Adrenal gland (tissue), 12 donors: Measurements from ENCODE around the gene DRD5. TPM values are rescaled to one million over a fixed set of nuclear protein-coding genes. Genes with fewer than 3 reads are reported as not detected.

Source experiments
- DNase-seq, 7 donors: peaks; one replicate each; pipeline ENCODE4 v3.0.0-alpha.2; 2019 to 2020
- H3K27ac ChIP-seq, 5 donors: fragments of 200-600 bp; sonication (generic) in 4 of 5; 1 replicate in 3 of 5; 2 replicates in 2 of 5; pipeline versions ENCODE4 v1.5.1 to v1.8.0; 2016 to 2020; ENCODE audit warnings: mild to moderate bottlenecking in 1 of 5
- H3K27me3 ChIP-seq: fragments of 200-600 bp; 2 replicates; pipeline ENCODE4 v1.8.0; 2021
- H3K36me3 ChIP-seq, 2 donors: fragments of 200-600 bp; replicated peaks in 1 of 2; 1 replicate in 1 of 2; 2 replicates in 1 of 2; pipeline versions ENCODE4 v1.5.1 to v1.8.0; 2018 to 2022
- H3K4me1 ChIP-seq, 2 donors: fragments of 200-600 bp; replicated peaks in 1 of 2; 1 replicate in 1 of 2; 2 replicates in 1 of 2; pipeline versions ENCODE4 v1.5.1 to v1.8.0; 2018 to 2021
- H3K4me3 ChIP-seq, 4 donors: fragments of 200-600 bp; sonication (generic) in 3 of 4; one replicate each; pipeline ENCODE4 v1.5.1; 2016 to 2018
- H3K9me3 ChIP-seq, 3 donors: fragments of 200-600 bp; sonication (generic) in 1 of 3; replicated peaks in 1 of 3; 1 replicate in 2 of 3; 2 replicates in 1 of 3; pipeline versions ENCODE4 v1.5.1 to v1.8.0; 2016 to 2021
- CTCF ChIP-seq, 6 experiments: fragments of 450-650 bp in 4 of 6; fragments of 200-600 bp in 2 of 6; sonication (generic) in 1 of 6; IDR thresholded peaks; 1 replicate in 5 of 6; 2 replicates in 1 of 6; pipeline versions ENCODE4 v1.5.1 to v1.8.0; 2016 to 2021; ENCODE audit warnings: antibody characterized with exemption in 6 of 6, mild to moderate bottlenecking in 2 of 6, moderate library complexity in 1 of 6
- POLR2A ChIP-seq, 2 donors: fragments of 450-650 bp; IDR thresholded peaks; one replicate each; pipeline ENCODE4 v1.6.1; 2017; ENCODE audit warnings: antibody characterized with exemption in 2 of 2, mild to moderate bottlenecking in 2 of 2, moderate library complexity in 1 of 2
- WGBS, 4 donors: extraction: QIAGEN DNeasy Blood & Tissue Kit in 2 of 4; methylation state at CpG; one replicate each; pipeline versions ENCODE4 v1.1.5 to v1.1.7; 2013 to 2017; 5-methylcytosine and 5-hydroxymethylcytosine counted together
- intact Hi-C, 2 donors: fragments of 100-400 bp; cut with DNase I; formaldehyde crosslinking; loops; one replicate each; pipeline versions ENCODE4 v1.14.1 to v1.15.0; 2022 to 2023
- polyA plus RNA-seq, 3 donors: library from polyadenylated mRNA; stranded (reverse); fragments of 200-250 nt in 2 of 3; fragments of 350-450 nt in 1 of 3; fragmentation: Illumina TruSeq in 1 of 3; extraction: RNeasy Lipid Tissue Mini Kit (QIAGEN cat#74804) in 1 of 3; gene quantifications; one replicate each; pipeline ENCODE4 v1.2.3, GENCODE V29; 2013 to 2014
- total RNA-seq, 9 donors: library from RNA; depleted of rRNA in 4 of 9; stranded (reverse); fragments of >200 nt in 4 of 9; fragments of 120-200 nt in 1 of 9; fragmentation: NEBNext Ultra II Directional in 1 of 9; extraction: Animal tissue kit (Norgen Biotek cat#: 25700) in 1 of 9; gene quantifications; one replicate each; pipeline versions ENCODE4 v1.1.0 to v1.2.4, GENCODE V29; 2013 to 2023
- donor health status: healthy with polysubstance abuse.
- donor health status: Bipolar disorder and iron deficiency.
- donor health status: DM: yes; HTN: yes; CAD: no.
- donor health status: DM: no; HTN: no; CAD: no.
- donor health status: DM: no; HTN: no; CAD: no.
- donor health status: DM: yes; HTN: yes; CAD: no.

Gene DRD5
- total and polyA plus RNA-seq, 12 donors: 0.11 TPM; not detected in 11

- Histone ChIP-seq H3K27me3 (no peaks in the 10 kb centered on the region), H3K27ac (no peak overlapping the region), H3K36me3 (no peaks in the 10 kb centered on the region), H3K9me3 (no peaks in the 10 kb centered on the region), H3K4me3 (no peak overlapping the region), H3K4me1 (no peaks in the 10 kb centered on the region)
- 92 to 96% (median 94%) methylated on average over 3 of the region's 3 CpGs for whole genome bisulfite sequencing, 4 donors
- intact Hi-C loops: no loop called here
- no peak for TF ChIP-seq CTCF (IDR thresholded peaks at IDR 0.05)
- no peak for DNase-seq
Observed at GRCh38 chr4:9816285-9816684, 34.9 kb downstream of the DRD5 start.

GRCh38 chr4:9820343-9820742, 38.9 kb downstream of the DRD5 start:
- Histone ChIP-seq H3K27me3 (no peaks in the 10 kb centered on the region), H3K9me3 (no peaks in the 10 kb centered on the region), H3K27ac (no peak overlapping the region), H3K36me3 (no peaks in the 10 kb centered on the region), H3K4me3 (no peak overlapping the region), H3K4me1 (no peaks in the 10 kb centered on the region)
- intact Hi-C loops: no loop called here
- TF ChIP-seq CTCF (IDR thresholded peaks at IDR 0.05) (no peak), POLR2A (IDR thresholded peaks at IDR 0.05) (no peak)
- WGBS, 4 donors: 74 to 85% (median 75%) methylated on average over 5 of the region's 5 CpGs
- no peak for DNase-seq

GRCh38 chr4:9825049-9825448, 43.6 kb downstream of the DRD5 start:
- intact Hi-C loops: no loop called here
- Histone ChIP-seq H3K27me3 (no peaks in the 10 kb centered on the region), H3K4me1 (peaks cover 7 to 9% of the 10 kb centered on the region in 2 donors), H3K4me3 (no peak overlapping the region), H3K27ac (no peak overlapping the region), H3K36me3 (no peaks in the 10 kb centered on the region), H3K9me3 (no peaks in the 10 kb centered on the region)
- WGBS, 4 donors: 79 to 92% (median 85%) methylated on average over 3 of the region's 3 CpGs
- no peak for DNase-seq
- TF ChIP-seq CTCF (IDR thresholded peaks at IDR 0.05) (no peak), POLR2A (IDR thresholded peaks at IDR 0.05) (no peak)

- no peak overlapping the region for H3K27ac ChIP-seq
- H3K4me3 ChIP-seq: no peak overlapping the region
- DNase-seq: no peak
- no peaks in the 10 kb centered on the region for H3K27me3 ChIP-seq
- intact Hi-C loops: no loop called here
- TF ChIP-seq CTCF (IDR thresholded peaks at IDR 0.05): no peak
- no peak for TF ChIP-seq POLR2A (IDR thresholded peaks at IDR 0.05)
- no peaks in the 10 kb centered on the region for H3K36me3 ChIP-seq
- H3K9me3 ChIP-seq: no peaks in the 10 kb centered on the region
- H3K4me1 ChIP-seq: peaks cover 7 to 9% of the 10 kb centered on the region in 2 donors
- 58 to 78% (median 67%) methylated on average over 1 of the region's 1 CpG for WGBS, 4 donors
Observed at GRCh38 chr4:9826551-9826950, 45.1 kb downstream of the DRD5 start.
